ENCODE measurements around the gene TRMT6. TPM values are rescaled to one million over a fixed set of nuclear protein-coding genes. Genes with fewer than 3 reads are reported as not detected.
A peak's percentile ranks its signal among the peaks of the same experiment; 100 is the strongest.

Gene TRMT6
- 6.9 and 8.1 TPM in 2 replicates for total RNA-seq (2013; cell fraction: nucleolus; rRNA removed)
- 22.4 and 23.8 TPM in 2 replicates for total RNA-seq (2014; rRNA removed)
- total RNA-seq (2014; rRNA removed; fragmentation: Illumina TruSeq; extraction: Trizol) = 24.3 and 25.9 TPM in 2 replicates
- 22.2 and 22.3 TPM in 2 replicates for total RNA-seq (2021)
- 11.5 TPM for polyA plus RNA-seq (2011; ENCODE audit: low read depth)
- polyA plus RNA-seq (2011; rRNA removed) = 18.8 and 24.6 TPM in 2 replicates
- polyA plus RNA-seq (2011; cell fraction: cytosol; rRNA removed) = 7.4 and 9.7 TPM in 2 replicates
- polyA plus RNA-seq (2011; cell fraction: nucleus; rRNA removed) = 11.3 and 13.6 TPM in 2 replicates
- 11.3 and 16.0 TPM in 2 replicates for polyA plus RNA-seq (2012)
- polyA plus RNA-seq (2014; fragmentation: Illumina TruSeq; extraction: Trizol) = 35.5 and 38.6 TPM in 2 replicates
- 10 to 100 TPM; 18.2 to 21.1 TPM for polyA plus RNA-seq (2014; fragmentation: Nextera tagmentation; extraction: Ambion mirVana)
- 19.6 and 24.1 TPM in 2 replicates for polyA plus RNA-seq (2014; rRNA removed)
- 10 to 100 TPM; 22.8 to 25.3 TPM for polyA plus RNA-seq (2016; fragmentation: Nextera tagmentation; extraction: Ambion mirVana)
- polyA minus RNA-seq (2011; rRNA and poly(A)+ RNA removed) = 6.2 and 10.8 TPM in 2 replicates
- 5.1 TPM in 2 replicates for polyA minus RNA-seq (2011; cell fraction: cytosol; rRNA and poly(A)+ RNA removed)
- 4.2 and 6.4 TPM in 2 replicates for polyA minus RNA-seq (2011; cell fraction: nucleus; rRNA and poly(A)+ RNA removed)
- percentile 89 among the genes with signal in this experiment for Bru-seq, nascent RNA
- BruChase-seq, experiment 1, labeled RNA remaining after a 6-hour chase = percentile 81 among the genes with signal in this experiment
- BruChase-seq, experiment 2, labeled RNA remaining after a 2-hour chase = percentile 90 among the genes with signal in this experiment
- long read RNA-seq, experiment 1, transcript TRMT6-201 (11 exons, 2,327 nt) = major isoform, 10 of 21 reads
- long read RNA-seq, experiment 1, partial matches to known transcripts = 7 of 21 reads
- long read RNA-seq, experiment 1, other reads (novel, unspliced or antisense) = 3 of 21 reads
- long read RNA-seq, experiment 2, transcript TRMT6-201 (11 exons, 2,327 nt) = major isoform, 20 of 51 reads
- long read RNA-seq, experiment 2, partial matches to known transcripts = 27 of 51 reads
- long read RNA-seq, experiment 2, other reads (novel, unspliced or antisense) = 4 of 51 reads

- Histone ChIP-seq H3K4me3 (peak within 1 kb of the TSS; percentile 92), H2AFZ (ENCODE audit: control insufficient read depth, low read depth, low read length) (peak within 1 kb of the TSS; percentile 93), H3K27me3 (replicated peaks in 1 of 2; ENCODE audit: control insufficient read depth in 2 of 2, insufficient read depth in 2 of 2, low read length in 1 of 2) (no peaks in the 10 kb centered on the region), H3K79me2 (ENCODE audit: control insufficient read depth, insufficient read depth, low read length) (peaks cover 42% of the 10 kb centered on the region), H3K4me2 (ENCODE audit: control insufficient read depth, insufficient read depth) (peak within 1 kb of the TSS; percentile 88), H3K9me3 (replicated peaks; ENCODE audit: control insufficient read depth, insufficient read depth, low read length) (no peaks in the 10 kb centered on the region), H3K9ac (ENCODE audit: control insufficient read depth, insufficient read depth, low read length) (peak within 1 kb of the TSS; percentile 96), H3K27ac (ENCODE audit: control insufficient read depth, insufficient read depth) (peak within 1 kb of the TSS; percentile 86), H3K4me1 (ENCODE audit: control insufficient read depth, insufficient read depth, low read length) (no peaks in the 10 kb centered on the region), H3K36me3 (ENCODE audit: control insufficient read depth in 2 of 2, insufficient read depth in 2 of 2, low read length in 1 of 2) (peaks cover 3 to 21% of the 10 kb centered on the region in 2 experiments; a peak in 3 of 4 replicates), H4K20me1 (ENCODE audit: control insufficient read depth, insufficient read depth) (no peaks in the 10 kb centered on the region)
- ChIA-PET RAD21 (ENCODE audit: unreplicated experiment) (interaction anchor here (0.6 to 1.1 kb wide), 4 partner anchors 53 to 421 kb away, joined by 3 to 4 read pairs (median 4); no protein-coding TSS in a partner anchor), SMC1A (ENCODE audit: uncharacterized antibody, unreplicated experiment) (interaction anchor here (1.3 kb wide), 1 partner anchor 109 kb away, joined by 3 read pairs; no protein-coding TSS in a partner anchor), POLR2A (interaction anchor here (0.5 to 0.8 kb wide), 4 partner anchors 46 to 302 kb away, joined by 3 to 5 read pairs (median 3); no protein-coding TSS in a partner anchor), CTCF (interaction anchor here (1.3 kb wide), 2 partner anchors 420 to 422 kb away, joined by 3 to 4 read pairs; no protein-coding TSS in a partner anchor)
- WGBS (ENCODE audit: insufficient coverage, insufficient replicate concordance, low lambda C conversion rate, missing lambda C conversion rate) = under 1% methylated on average over 55 of the region's 61 CpGs
- peak; percentile 83 for DNase-seq (ENCODE audit: low read depth, low spot score)
- FAIRE-seq = peak; percentile 76
- peak; percentile 91 for ATAC-seq
- in situ Hi-C loops (cut with MboI) (no loop called here), intact Hi-C loops (cut with micrococcal nuclease; ENCODE audit: unreplicated experiment) (no loop called here)
- no TSS peak for BruUV-seq (replicated peaks)
- peak; percentile 28; the same call in 1 of the 2 replicates for TF ChIP-seq RFX5 (IDR thresholded peaks at IDR 0.05; ENCODE audit: low read depth, low read length)
- TF ChIP-seq IKZF2 (IDR thresholded peaks at IDR 0.05) = peak; percentile 33 to 67; a peak in 2 of 4 replicates
- peak; percentile 78 to 88 for TF ChIP-seq BHLHE40 (IDR thresholded peaks at IDR 0.05; ENCODE audit: borderline replicate concordance in 1 of 2, low read depth in 2 of 2, low read length in 1 of 2)
- 0 out of 2 replicates have a peak, but pooled peaks have one; percentile 36 for TF ChIP-seq CBX5 (IDR thresholded peaks at IDR 0.05; ENCODE audit: low read depth)
- no peak for TF ChIP-seq NRF1 (conservative IDR thresholded peaks at IDR 0.05; ENCODE audit: low read depth, low read length)
- 0 out of 2 replicates have a peak, but pooled peaks have one; percentile 35 for TF ChIP-seq MLLT1 (IDR thresholded peaks at IDR 0.05)
- peak; percentile 81 for TF ChIP-seq CHD2 (IDR thresholded peaks at IDR 0.05; ENCODE audit: borderline replicate concordance, low read depth, low read length)
- no peak for TF ChIP-seq STAT3 (IDR thresholded peaks at IDR 0.05; ENCODE audit: low read depth, low read length)
- TF ChIP-seq HDAC2 (IDR thresholded peaks at IDR 0.05) = no peak
- no peak for TF ChIP-seq SUZ12 (IDR thresholded peaks at IDR 0.05; ENCODE audit: unreplicated experiment)
- TF ChIP-seq ZBTB33 (IDR thresholded peaks at IDR 0.05) = no peak
- peak; percentile 91 for TF ChIP-seq E2F4 (IDR thresholded peaks at IDR 0.05; ENCODE audit: low read depth, low read length)
- peak; percentile 92 for TF ChIP-seq POLR2A (IDR thresholded peaks at IDR 0.05; ENCODE audit: low read depth, low read length)
- TF ChIP-seq IRF4 (IDR thresholded peaks at IDR 0.05; ENCODE audit: low read depth, low read length) = no peak
- no peak for TF ChIP-seq SMC3 (IDR thresholded peaks at IDR 0.05; ENCODE audit: borderline replicate concordance, low read length)
Measured at GRCh38 chr20:5950271-5951031, at the start of gene TRMT6, which contains the start of gene MCM8. TSS of gene TRMT6 (minus strand) at chr20:5950533. CDS start at chr20:5950405, 128 bp downstream. TSS of gene MCM8 (plus strand) at chr20:5950652. CDS start at chr20:5952016, 1,364 bp downstream.

Data from GM12878 (cell line).